ENCODE data around the gene FMN1.

FMN1 gene

GRCh38 chr15:33029109-33029652, 165.3 kb downstream of the FMN1 start:
- Histone ChIP-seq H3K9me3 (ENCODE audit: control insufficient read depth, insufficient read depth, low read length) (no peaks in the 10 kb centered on the region), H3K27me3 (ENCODE audit: control insufficient read depth, insufficient read depth, low read length) (no peaks in the 10 kb centered on the region), H3K4me3 (ENCODE audit: low read depth, low read length) (no peak overlapping the region), H3K4me1 (ENCODE audit: control insufficient read depth, insufficient read depth, low read length) (no peaks in the 10 kb centered on the region), H3K9ac (ENCODE audit: low read depth, low read length) (no peak overlapping the region), H3K36me3 (ENCODE audit: control insufficient read depth, insufficient read depth, low read length) (no peaks in the 10 kb centered on the region), H3K27ac (ENCODE audit: low read depth, low read length) (no peak overlapping the region)

- Histone ChIP-seq H3K9ac (ENCODE audit: low read depth, low read length) (no peak overlapping the region), H3K4me3 (ENCODE audit: low read depth, low read length) (no peak overlapping the region), H3K9me3 (ENCODE audit: control insufficient read depth, insufficient read depth, low read length) (no peaks in the 10 kb centered on the region), H3K36me3 (ENCODE audit: control insufficient read depth, insufficient read depth, low read length) (no peaks in the 10 kb centered on the region), H3K4me1 (ENCODE audit: control insufficient read depth, insufficient read depth, low read length) (no peaks in the 10 kb centered on the region), H3K27me3 (ENCODE audit: control insufficient read depth, insufficient read depth, low read length) (no peaks in the 10 kb centered on the region), H3K27ac (ENCODE audit: low read depth, low read length) (no peak overlapping the region)
Observed at GRCh38 chr15:33028495-33028894, 166.0 kb downstream of the FMN1 start.

GRCh38 chr15:33027306-33028035, 167.0 kb downstream of the FMN1 start:
- peaks cover 9% of the 10 kb centered on the region for H3K4me1 ChIP-seq (ENCODE audit: control insufficient read depth, insufficient read depth, low read length)
- H3K9ac ChIP-seq (ENCODE audit: low read depth, low read length) = no peak overlapping the region
- no peak overlapping the region for H3K27ac ChIP-seq (ENCODE audit: low read depth, low read length)
- no peaks in the 10 kb centered on the region for H3K36me3 ChIP-seq (ENCODE audit: control insufficient read depth, insufficient read depth, low read length)
- H3K9me3 ChIP-seq (ENCODE audit: control insufficient read depth, insufficient read depth, low read length) = no peaks in the 10 kb centered on the region
- no peak overlapping the region for H3K4me3 ChIP-seq (ENCODE audit: low read depth, low read length)
- no peaks in the 10 kb centered on the region for H3K27me3 ChIP-seq (ENCODE audit: control insufficient read depth, insufficient read depth, low read length)

- Histone ChIP-seq H3K4me1 (ENCODE audit: control insufficient read depth, insufficient read depth, low read length) (peaks cover 15% of the 10 kb centered on the region), H3K27me3 (ENCODE audit: control insufficient read depth, insufficient read depth, low read length) (no peaks in the 10 kb centered on the region), H3K27ac (ENCODE audit: low read depth, low read length) (no peak overlapping the region), H3K36me3 (ENCODE audit: control insufficient read depth, insufficient read depth, low read length) (no peaks in the 10 kb centered on the region), H3K9me3 (ENCODE audit: control insufficient read depth, insufficient read depth, low read length) (no peaks in the 10 kb centered on the region), H3K4me3 (ENCODE audit: low read depth, low read length) (no peak overlapping the region), H3K9ac (ENCODE audit: low read depth, low read length) (no peak overlapping the region)
Observed at GRCh38 chr15:33026614-33027013, 167.9 kb downstream of the FMN1 start.

GRCh38 chr15:33022629-33023028, 171.9 kb downstream of the FMN1 start:
- Histone ChIP-seq H3K27me3 (ENCODE audit: control insufficient read depth, insufficient read depth, low read length) (no peaks in the 10 kb centered on the region), H3K9me3 (ENCODE audit: control insufficient read depth, insufficient read depth, low read length) (no peaks in the 10 kb centered on the region), H3K9ac (ENCODE audit: low read depth, low read length) (no peak overlapping the region), H3K36me3 (ENCODE audit: control insufficient read depth, insufficient read depth, low read length) (no peaks in the 10 kb centered on the region), H3K27ac (ENCODE audit: low read depth, low read length) (peak overlapping the region; percentile 26), H3K4me3 (ENCODE audit: low read depth, low read length) (no peak overlapping the region), H3K4me1 (ENCODE audit: control insufficient read depth, insufficient read depth, low read length) (peaks cover 15% of the 10 kb centered on the region)

- no peaks in the 10 kb centered on the region for H3K27me3 ChIP-seq (ENCODE audit: control insufficient read depth, insufficient read depth, low read length)
- no peak overlapping the region for H3K9ac ChIP-seq (ENCODE audit: low read depth, low read length)
Observed at GRCh38 chr15:33021806-33022389, 172.6 kb downstream of the FMN1 start.

GRCh38 chr15:33019354-33019981, 175.0 kb downstream of the FMN1 start:
- H3K36me3 ChIP-seq (ENCODE audit: control insufficient read depth, insufficient read depth, low read length) = no peaks in the 10 kb centered on the region
- no peak overlapping the region for H3K9ac ChIP-seq (ENCODE audit: low read depth, low read length)
- no peak overlapping the region for H3K27ac ChIP-seq (ENCODE audit: low read depth, low read length)
- no peaks in the 10 kb centered on the region for H3K27me3 ChIP-seq (ENCODE audit: control insufficient read depth, insufficient read depth, low read length)
- no peak overlapping the region for H3K4me3 ChIP-seq (ENCODE audit: low read depth, low read length)
- peaks cover 17% of the 10 kb centered on the region for H3K4me1 ChIP-seq (ENCODE audit: control insufficient read depth, insufficient read depth, low read length)
- no peaks in the 10 kb centered on the region for H3K9me3 ChIP-seq (ENCODE audit: control insufficient read depth, insufficient read depth, low read length)

More at GRCh38 chr15:33021806-33022389, 172.6 kb downstream of the FMN1 start:
- Histone ChIP-seq H3K36me3 (ENCODE audit: control insufficient read depth, insufficient read depth, low read length) (no peaks in the 10 kb centered on the region), H3K4me3 (ENCODE audit: low read depth, low read length) (no peak overlapping the region), H3K9me3 (ENCODE audit: control insufficient read depth, insufficient read depth, low read length) (no peaks in the 10 kb centered on the region), H3K27ac (ENCODE audit: low read depth, low read length) (peak overlapping the region; percentile 26), H3K4me1 (ENCODE audit: control insufficient read depth, insufficient read depth, low read length) (peaks cover 15% of the 10 kb centered on the region)

- H3K36me3 ChIP-seq (ENCODE audit: control insufficient read depth, insufficient read depth, low read length) = no peaks in the 10 kb centered on the region
- H3K27me3 ChIP-seq (ENCODE audit: control insufficient read depth, insufficient read depth, low read length) = no peaks in the 10 kb centered on the region
- H3K4me1 ChIP-seq (ENCODE audit: control insufficient read depth, insufficient read depth, low read length) = 0 out of 2 replicates have a peak, but pooled peaks cover 2% of the 10 kb centered on the region
- no peaks in the 10 kb centered on the region for H3K9me3 ChIP-seq (ENCODE audit: control insufficient read depth, insufficient read depth, low read length)
- no peak overlapping the region for H3K27ac ChIP-seq (ENCODE audit: low read depth, low read length)
- no peak overlapping the region for H3K4me3 ChIP-seq (ENCODE audit: low read depth, low read length)
- no peak overlapping the region for H3K9ac ChIP-seq (ENCODE audit: low read depth, low read length)
Observed at GRCh38 chr15:33016405-33017024, 178.0 kb downstream of the FMN1 start.

GRCh38 chr15:33014586-33014985, 179.9 kb downstream of the FMN1 start:
- H3K9ac ChIP-seq (ENCODE audit: low read depth, low read length) = no peak overlapping the region
- H3K27ac ChIP-seq (ENCODE audit: low read depth, low read length) = no peak overlapping the region
- H3K27me3 ChIP-seq (ENCODE audit: control insufficient read depth, insufficient read depth, low read length) = no peaks in the 10 kb centered on the region
- 0 out of 2 replicates have a peak, but pooled peaks cover 2% of the 10 kb centered on the region for H3K4me1 ChIP-seq (ENCODE audit: control insufficient read depth, insufficient read depth, low read length)
- H3K4me3 ChIP-seq (ENCODE audit: low read depth, low read length) = no peak overlapping the region
- no peaks in the 10 kb centered on the region for H3K9me3 ChIP-seq (ENCODE audit: control insufficient read depth, insufficient read depth, low read length)
- no peaks in the 10 kb centered on the region for H3K36me3 ChIP-seq (ENCODE audit: control insufficient read depth, insufficient read depth, low read length)

- no peaks in the 10 kb centered on the region for H3K27me3 ChIP-seq (ENCODE audit: control insufficient read depth, insufficient read depth, low read length)
- peaks cover 2% of the 10 kb centered on the region for H3K4me1 ChIP-seq (ENCODE audit: control insufficient read depth, insufficient read depth, low read length)
- no peak overlapping the region for H3K9ac ChIP-seq (ENCODE audit: low read depth, low read length)
- H3K9me3 ChIP-seq (ENCODE audit: control insufficient read depth, insufficient read depth, low read length) = no peaks in the 10 kb centered on the region
- H3K27ac ChIP-seq (ENCODE audit: low read depth, low read length) = no peak overlapping the region
- H3K4me3 ChIP-seq (ENCODE audit: low read depth, low read length) = no peak overlapping the region
- H3K36me3 ChIP-seq (ENCODE audit: control insufficient read depth, insufficient read depth, low read length) = no peaks in the 10 kb centered on the region
Observed at GRCh38 chr15:33013827-33014445, 180.6 kb downstream of the FMN1 start.

Data from HUES48 (cell line).